ES-I3 (cell line): Measurements from ENCODE around the gene COA1.
"Not testable (repeated sequence)": the region's sequence is repeated elsewhere in the genome, so short reads cannot be mapped to it uniquely, and the experiment has no call there.

Source experiments
- H3K36me3 ChIP-seq: 2 replicates; pipeline ENCODE4 v1.6.1; 2013; ENCODE audit warnings: mild to moderate bottlenecking, low read length, control low read depth, moderate library complexity; ENCODE audit not compliant: insufficient read depth
- H3K4me1 ChIP-seq: 2 replicates; pipeline ENCODE4 v1.6.1; 2013; ENCODE audit warnings: mild to moderate bottlenecking, control low read depth, low read length; ENCODE audit not compliant: insufficient read depth
- H3K9ac ChIP-seq: 2 replicates; pipeline ENCODE4 v1.6.1; 2013; ENCODE audit warnings: low read depth, mild to moderate bottlenecking, low read length, moderate library complexity
- H3K9me3 ChIP-seq: 2 replicates; pipeline ENCODE4 v1.6.1; 2013; ENCODE audit warnings: mild to moderate bottlenecking, low read length, moderate library complexity; ENCODE audit not compliant: control insufficient read depth, insufficient read depth

The COA1 gene

DNA sequence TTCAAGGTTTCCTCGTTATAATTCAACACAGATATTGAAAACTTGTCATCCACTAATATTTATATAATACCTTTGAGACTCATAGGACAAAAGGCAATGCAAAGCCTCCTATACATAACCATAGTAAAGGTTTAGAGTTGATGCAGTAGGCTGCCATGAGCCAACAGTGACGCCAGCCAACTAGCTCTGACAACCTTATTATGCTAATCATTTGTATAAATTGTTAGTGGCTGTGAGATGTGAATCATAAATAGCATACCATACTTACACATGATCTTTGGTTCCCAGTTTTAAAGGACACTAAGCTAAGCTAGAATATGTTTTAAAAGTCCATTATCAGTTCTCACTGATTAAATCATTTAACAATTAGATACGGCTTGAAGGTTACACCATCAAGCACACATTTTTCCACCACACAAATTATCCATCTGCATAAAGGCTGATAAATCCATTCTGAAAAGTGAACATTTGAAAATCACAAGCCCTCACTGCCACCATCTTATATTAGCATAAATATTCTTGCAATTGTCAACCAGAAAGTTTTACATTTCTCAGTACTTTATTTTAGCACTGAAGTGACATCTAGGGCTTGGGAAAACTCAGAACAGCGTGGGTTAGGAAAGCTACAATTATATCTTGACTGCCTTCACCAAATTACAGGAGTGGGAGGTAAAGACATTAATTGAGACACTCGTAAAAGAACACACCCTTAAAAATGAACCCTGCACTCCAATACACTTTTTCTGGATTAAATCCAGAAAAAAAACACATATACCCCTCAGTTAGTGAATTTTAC, 30.7 kb downstream of the COA1 start:
- Histone ChIP-seq H3K9ac (no peak overlapping the region), H3K36me3 (no peaks in the 10 kb centered on the region), H3K9me3 (no peaks in the 10 kb centered on the region), H3K4me1 (peaks cover 21% of the 10 kb centered on the region)

DNA sequence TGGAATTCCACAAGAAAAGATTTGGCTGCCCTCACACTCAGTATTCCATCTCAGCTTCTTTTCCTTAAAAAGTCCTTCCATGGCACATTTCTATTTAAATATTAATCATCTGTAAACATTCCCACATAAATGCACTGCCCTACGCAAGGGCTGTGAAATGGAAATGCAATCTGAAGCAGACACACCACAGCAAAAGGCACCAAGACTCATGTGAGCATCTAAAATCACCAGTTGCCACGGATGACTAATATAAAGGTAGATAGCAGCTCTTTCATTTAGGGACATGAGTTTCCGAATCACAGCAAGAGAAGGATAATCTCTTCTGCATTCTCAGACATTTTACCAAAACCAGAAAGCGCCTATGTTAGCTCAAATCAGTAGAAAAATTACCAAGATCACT, 31.6 kb downstream of the COA1 start:
- H3K9ac ChIP-seq: no peak overlapping the region
- no peaks in the 10 kb centered on the region for H3K9me3 ChIP-seq
- H3K36me3 ChIP-seq: no peaks in the 10 kb centered on the region
- peaks cover 21% of the 10 kb centered on the region for H3K4me1 ChIP-seq

DNA sequence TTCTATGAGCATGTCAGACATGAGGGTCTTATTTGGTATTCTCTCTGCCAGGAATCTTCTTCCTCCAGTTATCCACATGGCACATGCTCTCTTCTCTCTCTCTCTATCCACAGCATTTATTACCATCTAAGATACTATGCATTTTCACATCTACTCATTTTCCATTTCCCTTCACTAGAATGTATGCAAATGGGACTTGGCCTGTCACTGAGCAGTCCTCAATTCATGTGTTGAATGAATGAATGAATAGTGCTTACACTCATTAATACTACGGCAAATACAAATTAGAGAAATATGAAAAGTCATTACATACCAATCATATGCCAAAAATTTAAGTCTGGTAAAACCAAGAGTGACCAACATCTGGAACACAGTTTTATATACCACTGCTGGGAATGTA, 34.0 kb downstream of the COA1 start:
- Histone ChIP-seq H3K36me3 (no peaks in the 10 kb centered on the region), H3K4me1 (peaks cover 8% of the 10 kb centered on the region), H3K9ac (no peak overlapping the region), H3K9me3 (no peaks in the 10 kb centered on the region)

DNA sequence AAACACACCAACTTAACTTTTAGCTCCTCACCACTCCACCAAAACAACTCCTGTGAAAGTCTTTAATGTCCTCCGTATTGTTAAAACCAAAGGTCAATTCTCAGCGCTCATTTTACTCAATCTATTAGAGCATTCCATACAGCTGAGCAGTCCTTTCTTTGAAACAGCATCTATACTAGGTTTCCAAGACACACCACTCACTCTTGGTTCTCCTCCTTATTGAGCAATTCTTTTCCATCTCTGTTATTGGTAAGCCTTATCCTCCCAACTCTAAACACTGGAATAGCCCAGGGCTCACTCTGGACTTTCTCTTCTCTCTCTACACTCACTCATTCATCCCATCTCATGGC, 34.9 kb downstream of the COA1 start:
- H3K4me1 ChIP-seq: peaks cover 8% of the 10 kb centered on the region
- no peaks in the 10 kb centered on the region for H3K9me3 ChIP-seq
- H3K9ac ChIP-seq: no peak overlapping the region

DNA sequence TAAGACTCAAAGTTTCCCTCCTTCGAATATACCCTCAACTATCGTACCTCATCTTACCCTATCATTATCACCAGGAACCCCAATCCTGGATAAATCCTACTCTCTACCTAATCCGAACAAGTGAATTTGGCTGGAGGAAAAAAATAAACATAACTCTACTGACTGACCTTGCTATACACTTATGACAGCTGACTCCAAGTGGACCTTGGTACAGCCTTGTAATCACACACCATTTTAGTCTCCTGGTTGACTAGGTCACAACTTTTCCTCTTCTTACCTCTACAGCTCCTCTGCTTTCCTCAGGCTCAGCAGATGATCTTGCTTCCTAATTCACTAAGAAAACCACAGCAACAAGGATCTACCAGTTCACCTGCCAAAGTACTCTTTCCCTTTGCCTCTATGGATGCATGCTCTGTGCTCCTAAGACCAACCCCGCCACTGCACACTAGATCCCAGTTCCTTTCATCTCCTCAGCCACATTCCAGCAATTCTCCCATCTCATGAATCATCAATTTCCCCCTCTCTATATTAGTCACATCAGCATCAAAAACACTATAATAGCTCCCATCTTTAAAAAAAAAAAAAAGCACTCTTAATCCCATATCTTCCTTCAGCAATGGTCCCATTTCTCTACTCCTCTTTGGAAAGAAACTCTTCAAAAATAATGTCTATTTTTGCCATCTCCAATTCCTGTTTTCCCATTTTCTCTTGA, 35.5 kb downstream of the COA1 start:
- H3K4me1 ChIP-seq: peaks cover 8% of the 10 kb centered on the region
- H3K9me3 ChIP-seq: no peaks in the 10 kb centered on the region

More for the DNA sequence above, 34.9 kb downstream of the COA1 start:
- no peaks in the 10 kb centered on the region for H3K36me3 ChIP-seq

DNA sequence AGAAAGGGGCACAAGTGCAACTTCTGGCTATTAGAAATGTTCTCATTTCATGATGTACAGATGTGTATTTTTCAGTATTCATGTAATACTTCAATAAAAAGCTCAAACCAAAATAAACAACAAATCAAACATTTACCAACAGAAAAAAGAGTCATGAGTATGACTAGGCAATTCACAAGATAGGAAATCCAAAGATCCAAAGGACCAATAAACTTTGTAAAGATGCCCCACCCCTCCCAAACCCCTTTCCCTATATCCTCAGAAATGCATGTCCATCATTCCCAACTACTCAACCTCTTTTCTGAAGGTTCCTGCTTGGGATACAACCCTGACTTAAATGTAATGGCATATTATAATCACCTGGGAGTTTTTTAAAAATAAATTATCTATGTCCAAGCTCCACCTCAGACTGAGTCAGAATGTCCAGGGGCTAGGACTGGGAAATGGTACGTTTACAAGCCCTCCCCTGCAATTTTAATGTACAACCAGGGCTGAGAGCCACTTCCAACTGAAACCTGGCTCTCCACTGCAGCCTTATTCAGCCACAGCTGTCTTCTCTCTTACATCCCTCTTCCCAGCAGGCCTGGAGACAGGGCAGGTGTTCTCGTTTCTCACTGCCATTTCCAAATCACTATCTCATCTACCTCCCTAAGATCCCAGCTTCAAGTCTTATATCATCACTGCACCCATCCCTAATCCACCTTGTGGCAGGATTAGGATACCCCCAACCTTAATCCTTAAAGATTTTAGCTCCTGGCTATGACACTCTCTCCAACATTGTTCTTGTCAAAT, 36.5 kb downstream of the COA1 start:
- Histone ChIP-seq H3K9ac (no peak overlapping the region), H3K4me1 (peaks cover 6% of the 10 kb centered on the region), H3K36me3 (no peaks in the 10 kb centered on the region), H3K9me3 (peaks cover 3% of the 10 kb centered on the region; the same call in 1 of the 2 replicates)

More for the DNA sequence above, 35.5 kb downstream of the COA1 start:
- Histone ChIP-seq H3K36me3 (no peaks in the 10 kb centered on the region), H3K9ac (no peak overlapping the region)

DNA sequence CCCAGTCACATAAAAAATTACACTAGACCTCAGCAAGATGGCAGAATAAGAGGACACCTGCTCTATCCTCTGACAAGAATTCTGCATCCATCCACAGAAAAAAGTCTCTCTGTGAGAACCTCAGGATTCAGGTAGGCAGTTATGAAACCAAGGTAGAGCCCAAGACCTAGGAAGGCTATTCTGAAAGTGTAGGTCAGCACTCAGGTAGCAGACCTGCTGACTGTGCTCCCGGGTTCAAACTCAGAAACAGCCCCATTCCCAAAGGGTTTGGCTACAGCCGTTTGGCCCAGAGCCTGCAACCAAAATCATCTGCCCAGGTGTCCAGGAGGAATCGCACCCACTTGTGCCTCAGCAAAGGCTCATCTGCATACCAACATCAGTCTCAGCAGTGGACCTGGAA, 37.7 kb downstream of the COA1 start:
- Histone ChIP-seq H3K9ac (no peak overlapping the region), H3K36me3 (no peaks in the 10 kb centered on the region), H3K4me1 (peaks cover 4% of the 10 kb centered on the region), H3K9me3 (peaks cover 3% of the 10 kb centered on the region; the same call in 1 of the 2 replicates)

DNA sequence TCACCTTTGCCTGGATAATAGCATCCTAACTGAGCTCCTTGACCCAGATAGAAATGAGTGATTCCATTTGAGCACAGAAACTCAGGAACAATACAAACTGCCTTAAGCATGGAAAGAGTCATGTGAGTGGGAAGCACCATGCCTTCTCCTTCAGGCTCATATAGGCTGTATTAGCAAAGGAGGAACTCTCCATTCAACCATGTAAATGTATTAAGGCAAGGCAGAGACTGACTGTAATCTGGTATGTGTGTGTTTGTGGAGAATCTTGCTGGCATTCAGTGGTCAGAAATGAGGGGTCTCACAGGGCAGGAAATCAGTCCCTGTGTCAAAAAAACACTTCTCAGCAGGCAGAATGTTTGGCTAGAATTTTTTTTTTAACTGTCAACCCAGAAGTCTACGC, 40.2 kb downstream of the COA1 start:
- no peaks in the 10 kb centered on the region for H3K36me3 ChIP-seq
- H3K9me3 ChIP-seq: peaks cover 16% of the 10 kb centered on the region
- no peaks in the 10 kb centered on the region for H3K4me1 ChIP-seq
- H3K9ac ChIP-seq: no peak overlapping the region

DNA sequence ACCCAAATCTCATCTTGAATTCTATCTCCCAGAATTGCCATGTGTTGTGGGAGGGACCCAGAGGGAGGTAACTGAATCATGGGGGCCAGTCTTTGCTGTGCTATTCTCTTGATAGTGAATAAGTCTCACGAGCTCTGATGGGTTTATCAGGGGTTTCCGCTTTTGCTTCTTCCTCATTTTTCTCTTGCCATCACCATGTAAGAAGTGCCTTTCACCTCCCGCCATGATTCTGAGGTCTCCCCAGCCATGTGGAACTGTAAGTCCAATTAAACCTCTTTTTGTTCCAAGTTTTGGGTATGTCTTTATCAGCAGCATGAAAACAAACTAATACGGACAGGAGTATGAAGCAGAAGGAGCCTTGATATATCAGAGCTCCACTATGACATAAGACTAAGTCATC, 41.5 kb downstream of the COA1 start:
- not testable (repeated sequence) for H3K9ac ChIP-seq, H3K36me3 ChIP-seq, H3K4me1 ChIP-seq
- peaks cover 21% of the 10 kb centered on the region for H3K9me3 ChIP-seq

DNA sequence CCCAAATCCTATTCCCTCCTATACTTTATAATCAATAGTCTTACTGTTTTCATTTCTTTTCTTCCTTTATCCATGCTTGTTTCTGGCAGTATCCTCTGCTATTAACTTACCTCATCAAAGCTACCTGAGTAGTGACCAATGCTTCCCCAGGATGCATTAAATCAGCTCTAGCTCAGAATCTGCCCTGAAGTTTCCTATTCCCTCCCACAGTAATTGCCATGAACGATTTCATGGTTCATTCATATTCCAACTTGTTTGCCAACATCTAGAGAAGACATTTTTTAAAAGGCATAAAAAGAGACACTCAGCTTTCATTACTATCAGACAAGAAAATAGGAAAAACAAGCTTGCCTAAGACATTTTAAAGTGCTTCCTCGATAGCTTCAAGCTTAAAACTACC, 42.3 kb downstream of the COA1 start:
- H3K9ac ChIP-seq: no peak overlapping the region
- H3K9me3 ChIP-seq: peaks cover 21% of the 10 kb centered on the region
- H3K36me3 ChIP-seq: no peaks in the 10 kb centered on the region
- no peaks in the 10 kb centered on the region for H3K4me1 ChIP-seq

DNA sequence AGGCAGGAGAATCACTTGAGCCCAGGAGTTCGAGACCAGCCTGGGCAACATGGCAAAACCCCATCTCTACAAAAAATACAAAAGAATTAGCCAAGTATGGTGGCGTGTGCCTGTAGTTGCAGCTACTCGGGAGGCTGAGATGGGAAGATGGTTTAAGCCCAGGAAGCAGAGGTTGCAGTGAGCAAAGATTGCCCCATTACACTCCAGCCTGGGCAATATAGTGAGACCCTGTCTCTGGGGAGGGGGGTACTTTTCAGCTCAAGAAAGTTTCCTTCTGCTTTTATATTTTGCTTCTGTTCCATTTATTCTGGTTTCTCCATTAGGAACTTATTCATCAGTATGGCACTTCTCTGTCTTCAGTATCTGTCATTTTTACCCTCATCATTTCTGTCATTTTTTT, 48.6 kb downstream of the COA1 start:
- H3K4me1 ChIP-seq: no peaks in the 10 kb centered on the region
- peaks cover 16% of the 10 kb centered on the region for H3K9me3 ChIP-seq
- no peaks in the 10 kb centered on the region for H3K36me3 ChIP-seq
- no peak overlapping the region for H3K9ac ChIP-seq

DNA sequence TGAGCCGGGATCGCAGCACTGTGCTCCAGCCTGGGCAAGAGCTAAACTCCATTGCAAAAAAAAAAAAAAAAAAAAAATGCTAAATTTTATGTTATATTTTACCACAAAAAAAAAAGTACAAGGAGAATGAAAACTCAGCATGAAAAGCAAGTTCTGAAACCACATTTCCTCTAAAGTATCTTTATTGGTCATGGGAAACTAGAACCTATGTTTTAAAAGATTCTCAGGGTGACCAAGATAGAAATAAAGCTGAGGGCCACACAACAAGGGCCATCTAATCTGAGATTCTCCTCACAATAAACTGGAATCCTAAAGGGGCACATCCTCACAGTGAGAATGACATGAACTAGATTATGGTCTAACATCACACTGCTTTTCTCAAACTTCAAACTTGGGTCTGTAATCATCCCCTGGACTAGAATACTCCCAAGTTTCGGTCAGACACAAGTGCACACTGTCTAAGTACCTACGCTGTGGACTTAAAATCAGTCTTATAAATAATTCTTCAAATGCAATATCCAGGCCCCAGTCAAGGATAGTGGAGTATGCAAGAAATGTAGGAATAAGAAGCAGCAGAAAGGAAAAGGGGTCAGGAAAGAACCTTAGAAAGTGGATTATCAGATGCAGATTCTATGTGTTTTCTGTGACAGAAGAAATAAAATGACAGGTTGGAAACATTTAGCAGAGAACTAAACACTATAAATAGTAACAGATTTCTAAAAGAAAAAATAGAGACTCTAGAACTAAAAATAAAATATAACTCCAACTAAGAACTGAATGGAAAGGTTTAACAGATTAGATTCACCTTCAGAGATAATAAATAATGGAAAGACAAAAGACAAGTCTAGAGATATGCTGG, 49.9 kb downstream of the COA1 start:
- Histone ChIP-seq H3K4me1 (no peaks in the 10 kb centered on the region), H3K36me3 (no peaks in the 10 kb centered on the region), H3K9ac (no peak overlapping the region), H3K9me3 (peaks cover 7% of the 10 kb centered on the region; the same call in 1 of the 2 replicates)

DNA sequence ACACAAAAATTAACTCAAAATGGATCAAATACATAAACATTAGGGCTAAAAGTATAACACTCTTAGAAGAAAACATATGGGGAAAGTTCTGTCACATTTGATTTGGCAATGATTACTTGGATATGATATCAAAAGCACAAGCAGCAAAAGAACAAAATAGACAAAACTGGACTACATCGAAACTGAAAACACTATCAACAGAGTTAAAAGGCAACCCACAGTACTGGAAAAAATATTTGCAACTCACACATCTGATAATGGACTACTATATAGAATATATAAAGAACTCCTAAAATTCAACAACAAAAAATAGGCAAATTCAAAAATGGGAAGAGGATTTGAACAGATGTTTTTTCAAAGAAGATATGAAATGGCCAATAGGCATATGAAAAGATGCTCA, 51.0 kb downstream of the COA1 start:
- Histone ChIP-seq H3K9ac (no peak overlapping the region), H3K9me3 (0 out of 2 replicates have a peak, but pooled peaks cover under 1% of the 10 kb centered on the region), H3K4me1 (no peaks in the 10 kb centered on the region), H3K36me3 (no peaks in the 10 kb centered on the region; the same call in 1 of the 2 replicates)

DNA sequence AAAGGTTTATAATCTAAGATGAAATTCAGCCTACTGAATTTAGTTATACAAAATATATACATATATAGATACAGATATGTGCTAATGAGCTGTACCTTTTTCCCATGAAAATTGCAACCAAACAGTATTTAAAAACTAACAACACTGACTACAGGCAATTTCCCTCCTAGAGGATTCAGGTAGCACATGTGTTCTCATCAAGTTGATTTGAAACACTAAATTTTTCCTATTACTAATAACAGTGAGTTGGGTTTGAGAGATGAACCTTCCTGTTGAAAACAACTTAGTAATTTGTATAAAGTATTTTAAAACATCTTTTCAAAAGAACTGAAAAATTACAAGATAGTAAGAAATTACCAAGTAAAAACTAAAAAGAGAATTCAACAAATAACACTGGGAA, 51.5 kb downstream of the COA1 start:
- Histone ChIP-seq H3K4me1 (no peaks in the 10 kb centered on the region), H3K9ac (no peak overlapping the region), H3K36me3 (no peaks in the 10 kb centered on the region; the same call in 1 of the 2 replicates), H3K9me3 (peaks cover 5% of the 10 kb centered on the region; the same call in 1 of the 2 replicates)
